Kidney (tissue), 14 donors: ENCODE measurements around the gene CDS2. TPM values are rescaled to one million over a fixed set of nuclear protein-coding genes. Genes with fewer than 3 reads are reported as not detected.

Source experiments
- DNase-seq, 5 donors: peaks; one replicate each; pipeline ENCODE4 v3.0.0-alpha.2; 2013 to 2020
- FAIRE-seq: peaks from 2 replicates; lab custom pipeline; 2012; peaks lifted over from hg19 to GRCh38; lab: Jason Lieb, UNC
- H3K27ac ChIP-seq, 2 donors: one replicate each; pipeline ENCODE4 v1.7.0; 2013; ENCODE audit warnings: low read depth in 2 of 2, low read length in 2 of 2, inconsistent platforms in 1 of 2
- H3K27me3 ChIP-seq: one replicate; pipeline ENCODE4 v1.7.1; 2013; ENCODE audit warnings: low read length, inconsistent platforms; ENCODE audit not compliant: control insufficient read depth, insufficient read depth
- H3K36me3 ChIP-seq, 3 donors: one replicate each; pipeline versions ENCODE4 v1.7.0 to v1.7.1; 2013; ENCODE audit warnings: low read length in 3 of 3, control low read depth in 1 of 3, inconsistent platforms in 1 of 3; ENCODE audit not compliant: insufficient read depth in 3 of 3, control insufficient read depth in 2 of 3
- H3K4me1 ChIP-seq, 3 donors: one replicate each; pipeline versions ENCODE4 v1.7.0 to v1.7.1; 2013; ENCODE audit warnings: low read length in 3 of 3, inconsistent platforms in 1 of 3, low read depth in 1 of 3; ENCODE audit not compliant: control insufficient read depth in 2 of 3, insufficient read depth in 2 of 3
- H3K4me3 ChIP-seq, 3 donors: one replicate each; pipeline versions ENCODE4 v1.7.0 to v1.8.1; 2013; ENCODE audit warnings: low read length in 3 of 3, control low read depth in 1 of 3, inconsistent platforms in 1 of 3
- H3K9ac ChIP-seq, 3 donors: one replicate each; pipeline versions ENCODE4 v1.7.0 to v1.7.1; 2013; ENCODE audit warnings: low read length in 3 of 3, control low read depth in 1 of 3, inconsistent platforms in 1 of 3
- H3K9me3 ChIP-seq, 3 donors: one replicate each; pipeline versions ENCODE4 v1.7.0 to v1.7.1; 2013; ENCODE audit warnings: low read length in 3 of 3, control low read depth in 1 of 3, inconsistent platforms in 1 of 3; ENCODE audit not compliant: control insufficient read depth in 2 of 3, insufficient read depth in 1 of 3
- intact Hi-C: fragments of 100-400 bp; cut with DNase I; formaldehyde crosslinking; loops from one replicate; pipeline ENCODE4 v1.11.1; 2022
- polyA plus RNA-seq: library from polyadenylated mRNA; stranded (reverse); fragments of 350-450 nt; fragmentation: Illumina TruSeq; extraction: RNeasy Lipid Tissue Mini Kit (QIAGEN cat#74804); gene quantifications from one replicate; pipeline ENCODE4 v1.2.3, GENCODE V29; 2014; ENCODE audit warnings: low read depth, low replicate concordance; ENCODE audit not compliant: insufficient read depth
- total RNA-seq: library from RNA; stranded (reverse); fragmentation: NEBNext Ultra II Directional; extraction: Animal tissue kit (Norgen Biotek cat#: 25700); gene quantifications from one replicate; pipeline ENCODE4 v1.2.1, GENCODE V29; 2021
- TF ChIP-seq, protein P1 (sequence below): IDR thresholded peaks from 3 replicates; pipeline ENCODE4 v1.5.1; 2012; ENCODE audit warnings: mild to moderate bottlenecking, moderate library complexity, borderline replicate concordance; ENCODE audit not compliant: insufficient read depth; ENCODE audit errors: extremely low read depth
- donor health status: control.
- donor health status: control.
- donor health status: control.
- donor health status: control.
- donor health status: control.
- donor health status: DM: yes; HTN: yes; CAD: no.
- donor health status: Normal renal cell carcinoma (clear cell type).

Gene CDS2
- total and polyA plus RNA-seq, 2 donors from 2014 or later, result 19.9 to 67.9 TPM

DNA sequence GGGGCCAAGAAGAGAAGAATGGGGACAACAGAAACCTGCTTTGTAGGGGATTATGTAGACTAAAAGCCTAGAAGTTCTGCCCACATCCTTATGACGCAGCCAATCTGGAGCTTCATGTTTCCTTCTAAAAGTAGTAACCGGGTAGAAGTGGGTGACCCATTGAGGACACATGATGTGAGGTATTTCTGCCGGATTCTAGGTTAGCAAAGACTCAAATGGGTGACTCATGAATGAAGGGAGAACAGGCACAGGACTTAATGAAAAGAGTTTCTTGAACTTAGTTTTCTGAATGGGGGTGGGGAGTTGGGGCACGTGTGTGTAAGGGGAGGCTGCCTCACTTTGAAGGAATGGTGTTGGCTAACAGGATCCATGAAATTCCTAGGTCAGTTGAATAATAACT, 68.8 kb downstream of the CDS2 start:
- FAIRE-seq (no peak), DNase-seq (no peak)
- Histone ChIP-seq H3K9ac (no peak overlapping the region), H3K36me3 (peaks cover 0 to 15% (median 9%) of the 10 kb centered on the region in 3 donors), H3K9me3 (no peaks in the 10 kb centered on the region), H3K4me3 (no peak overlapping the region), H3K4me1 (no peaks in the 10 kb centered on the region), H3K27ac (no peak overlapping the region), H3K27me3 (no peaks in the 10 kb centered on the region)
- intact Hi-C loops, result no loop called here
- TF ChIP-seq, protein P1, sequence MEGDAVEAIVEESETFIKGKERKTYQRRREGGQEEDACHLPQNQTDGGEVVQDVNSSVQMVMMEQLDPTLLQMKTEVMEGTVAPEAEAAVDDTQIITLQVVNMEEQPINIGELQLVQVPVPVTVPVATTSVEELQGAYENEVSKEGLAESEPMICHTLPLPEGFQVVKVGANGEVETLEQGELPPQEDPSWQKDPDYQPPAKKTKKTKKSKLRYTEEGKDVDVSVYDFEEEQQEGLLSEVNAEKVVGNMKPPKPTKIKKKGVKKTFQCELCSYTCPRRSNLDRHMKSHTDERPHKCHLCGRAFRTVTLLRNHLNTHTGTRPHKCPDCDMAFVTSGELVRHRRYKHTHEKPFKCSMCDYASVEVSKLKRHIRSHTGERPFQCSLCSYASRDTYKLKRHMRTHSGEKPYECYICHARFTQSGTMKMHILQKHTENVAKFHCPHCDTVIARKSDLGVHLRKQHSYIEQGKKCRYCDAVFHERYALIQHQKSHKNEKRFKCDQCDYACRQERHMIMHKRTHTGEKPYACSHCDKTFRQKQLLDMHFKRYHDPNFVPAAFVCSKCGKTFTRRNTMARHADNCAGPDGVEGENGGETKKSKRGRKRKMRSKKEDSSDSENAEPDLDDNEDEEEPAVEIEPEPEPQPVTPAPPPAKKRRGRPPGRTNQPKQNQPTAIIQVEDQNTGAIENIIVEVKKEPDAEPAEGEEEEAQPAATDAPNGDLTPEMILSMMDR, result no peak

DNA sequence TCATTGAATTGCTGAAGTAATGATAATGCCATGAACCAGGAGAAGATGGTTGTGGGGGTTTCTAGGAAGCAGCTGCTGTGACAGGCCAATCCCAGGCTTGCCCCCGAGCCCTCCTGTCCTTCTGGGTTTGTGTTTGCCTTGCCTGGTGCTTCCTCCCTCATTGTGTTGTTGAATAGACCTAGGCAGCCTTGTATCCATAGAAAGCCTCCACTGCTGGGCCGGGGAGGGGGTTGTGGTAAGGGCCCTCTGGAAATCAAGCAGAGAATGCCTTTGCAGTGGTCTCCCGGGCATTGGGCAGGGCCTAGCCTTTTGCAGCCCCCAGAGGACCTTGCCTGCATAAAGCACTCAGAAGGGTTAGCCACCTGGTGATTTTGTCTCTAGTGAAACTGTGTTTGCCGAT, 69.3 kb downstream of the CDS2 start:
- DNase-seq, result no peak
- peaks cover 0 to 13% (median 5%) of the 10 kb centered on the region in 3 donors for H3K36me3 ChIP-seq
- intact Hi-C loops, result no loop called here

DNA sequence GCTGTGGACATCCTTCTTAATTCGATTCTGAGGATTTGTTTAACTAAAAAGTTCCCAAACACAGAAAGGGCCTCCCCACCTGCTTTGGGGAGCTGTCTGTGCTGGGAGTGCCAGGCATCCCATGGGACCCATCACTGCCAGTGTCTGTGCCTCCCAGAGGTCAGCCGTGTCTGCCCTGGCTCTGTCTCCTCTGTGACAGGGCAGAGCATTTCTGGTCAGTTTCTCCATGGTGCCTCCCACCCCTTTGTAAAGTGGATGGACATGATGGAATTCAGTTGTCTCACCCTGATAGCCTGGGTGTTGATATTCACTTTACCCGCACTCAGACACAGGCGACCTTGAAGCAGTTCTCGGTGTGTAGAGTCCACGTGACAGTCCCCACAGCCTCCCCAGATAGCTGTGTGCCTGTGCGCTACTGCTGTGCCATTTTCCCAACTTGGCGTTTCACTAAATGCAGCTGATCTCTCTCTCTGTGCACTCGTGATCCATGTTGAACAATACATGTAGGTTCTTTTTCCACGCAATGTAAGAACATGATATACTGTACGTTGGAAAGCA, 70.5 kb downstream of the CDS2 start:
- no peaks in the 10 kb centered on the region for H3K9me3 ChIP-seq
- intact Hi-C loops, result no loop called here
- no peak overlapping the region for H3K4me3 ChIP-seq
- H3K27me3 ChIP-seq, result no peaks in the 10 kb centered on the region
- H3K9ac ChIP-seq, result no peak overlapping the region
- no peak for DNase-seq
- no peak overlapping the region for H3K27ac ChIP-seq
- no peaks in the 10 kb centered on the region for H3K4me1 ChIP-seq
- no peak for FAIRE-seq
- H3K36me3 ChIP-seq, result peaks cover 0 to 13% (median 5%) of the 10 kb centered on the region in 3 donors
- TF ChIP-seq, protein P1, result no peak

More for the DNA sequence above, 69.3 kb downstream of the CDS2 start:
- Histone ChIP-seq H3K9ac (no peak overlapping the region), H3K27ac (no peak overlapping the region), H3K4me3 (no peak overlapping the region), H3K4me1 (no peaks in the 10 kb centered on the region), H3K27me3 (no peaks in the 10 kb centered on the region), H3K9me3 (no peaks in the 10 kb centered on the region)
- TF ChIP-seq, protein P1, result no peak
- FAIRE-seq, result no peak
